Islet precursor cell (in vitro differentiated cells): ENCODE data around the gene MYMK.

Experiments used
- DNase-seq: peaks from one replicate; pipeline ENCODE4 v3.0.0-alpha.2; 2018

Gene MYMK

DNA sequence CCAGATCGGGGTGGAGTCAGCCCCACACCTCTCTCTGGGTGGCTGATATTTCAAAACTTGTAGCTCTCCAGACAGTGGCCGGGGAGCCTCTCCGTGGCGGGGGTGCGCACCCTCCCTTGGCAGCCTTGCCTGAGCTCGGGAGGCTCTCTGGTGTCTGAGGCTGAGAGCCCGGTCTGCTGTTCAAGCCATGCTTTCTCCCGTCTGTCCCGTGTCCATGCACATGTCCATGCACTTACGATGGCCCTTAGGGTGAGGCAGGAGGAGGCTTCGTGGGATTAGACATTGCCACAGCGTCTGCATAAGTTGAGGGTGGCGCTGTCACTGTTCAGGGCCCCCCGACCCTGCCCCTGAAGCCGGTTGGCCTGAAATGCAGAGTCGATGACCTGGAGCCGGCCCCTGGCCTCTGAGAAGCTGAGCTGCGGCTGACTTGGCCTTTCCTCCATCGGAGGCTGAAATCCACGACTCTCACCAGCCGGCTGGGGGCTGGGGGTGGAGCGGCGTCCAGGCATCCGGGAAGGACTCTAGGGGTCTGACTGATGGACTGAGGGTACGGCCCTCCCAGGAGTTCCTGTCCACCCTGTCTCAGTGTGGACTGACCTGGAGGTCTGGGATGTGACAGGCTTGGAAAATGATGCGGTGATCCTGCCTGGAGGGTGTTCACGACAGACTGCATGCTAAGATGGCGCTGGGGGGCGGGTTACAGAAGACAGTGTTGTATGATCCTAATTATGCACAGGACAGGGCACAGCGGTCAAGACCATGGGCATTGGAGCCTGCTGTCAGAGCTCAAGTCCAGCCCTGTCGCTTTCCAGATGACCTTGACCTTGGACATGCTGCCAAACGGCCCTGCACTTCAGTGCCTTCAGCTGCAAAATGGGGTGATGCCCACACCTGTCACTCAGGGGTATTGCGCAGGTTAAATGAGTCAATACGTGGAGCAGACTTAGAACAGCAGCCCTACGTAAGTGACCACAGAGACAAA, 27.6 kb downstream of the MYMK start:
- no peak for DNase-seq

DNA sequence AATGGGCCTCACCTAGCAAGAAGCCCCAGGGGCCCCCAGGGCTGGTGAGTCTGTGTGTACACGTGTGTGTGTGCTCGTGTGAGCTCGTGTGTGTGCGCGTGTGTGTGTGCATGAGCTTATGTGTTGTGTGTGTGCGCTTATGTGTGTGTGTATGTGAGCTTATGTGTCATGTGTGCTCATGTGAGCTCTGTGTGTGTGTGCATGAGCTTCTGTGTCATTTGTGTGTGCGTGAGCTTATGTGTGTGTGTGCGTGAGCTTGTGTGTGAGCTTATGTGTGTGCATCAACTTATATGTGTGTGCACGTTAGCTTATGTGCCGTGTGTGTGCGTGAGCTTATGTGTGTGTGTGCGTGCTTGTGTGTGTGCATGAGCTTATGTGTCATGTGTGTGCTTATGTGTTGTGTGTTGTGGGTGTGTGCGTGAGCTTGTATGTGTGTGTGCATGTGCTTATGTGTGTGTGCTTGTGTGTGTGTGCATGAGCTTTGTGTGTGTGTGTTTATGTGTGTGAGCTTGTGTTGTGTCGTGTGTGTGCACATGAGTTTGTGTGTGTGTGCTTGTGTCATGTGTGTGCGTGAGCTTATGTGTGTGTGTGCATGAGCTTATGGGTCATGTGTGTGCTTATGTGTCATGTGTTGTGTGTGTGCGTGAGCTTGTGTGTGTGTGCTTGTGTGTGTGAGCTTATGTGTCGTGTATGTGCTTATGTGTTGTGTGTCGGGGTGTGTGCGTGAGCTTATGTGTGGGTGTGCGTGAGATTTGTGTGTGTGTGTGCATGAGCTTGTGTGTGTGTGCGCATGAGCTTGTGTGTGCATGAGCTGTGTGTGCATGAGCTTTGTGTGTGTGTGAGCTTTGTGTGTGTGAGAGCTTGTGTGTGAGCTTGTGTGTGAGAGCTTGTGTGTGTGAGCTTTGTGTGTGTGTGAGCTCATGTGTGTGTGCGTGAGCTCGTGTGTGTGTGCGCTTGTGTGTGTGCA, 29.1 kb downstream of the MYMK start:
- no peak for DNase-seq

DNA sequence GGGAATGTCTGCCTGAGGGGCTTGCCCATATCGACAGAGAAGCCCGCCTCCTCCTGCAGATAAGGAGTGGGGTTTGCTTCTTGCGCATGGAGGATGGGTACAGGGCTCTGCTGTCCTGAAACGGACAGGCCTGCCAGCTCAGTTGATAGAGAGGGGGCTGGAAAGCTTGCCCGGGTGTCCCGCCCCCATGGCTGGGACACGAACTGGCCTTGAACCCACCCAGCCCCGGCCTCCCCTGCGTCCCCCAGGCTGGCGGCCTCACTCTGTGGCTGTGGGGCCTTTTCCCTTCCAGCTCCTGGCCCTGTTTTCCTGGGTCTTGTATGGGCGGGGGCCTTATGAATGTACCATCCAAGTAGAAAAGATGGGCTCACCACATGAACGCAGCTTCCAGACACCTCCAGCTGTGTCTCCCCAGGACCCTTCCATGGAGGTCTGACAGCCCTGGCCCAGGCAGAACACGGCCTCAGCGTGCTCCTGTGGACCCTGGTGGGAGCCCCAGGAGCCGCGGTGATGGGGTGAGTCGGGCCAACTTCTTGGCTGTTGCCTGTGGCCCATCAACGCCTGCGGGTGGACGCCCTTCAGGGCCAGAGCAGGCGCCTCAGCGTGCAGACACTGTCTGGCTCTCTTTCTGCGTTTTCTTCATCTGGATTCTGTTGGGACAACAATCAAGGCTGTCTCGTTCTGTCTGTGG, 30.0 kb downstream of the MYMK start:
- DNase-seq: no peak

DNA sequence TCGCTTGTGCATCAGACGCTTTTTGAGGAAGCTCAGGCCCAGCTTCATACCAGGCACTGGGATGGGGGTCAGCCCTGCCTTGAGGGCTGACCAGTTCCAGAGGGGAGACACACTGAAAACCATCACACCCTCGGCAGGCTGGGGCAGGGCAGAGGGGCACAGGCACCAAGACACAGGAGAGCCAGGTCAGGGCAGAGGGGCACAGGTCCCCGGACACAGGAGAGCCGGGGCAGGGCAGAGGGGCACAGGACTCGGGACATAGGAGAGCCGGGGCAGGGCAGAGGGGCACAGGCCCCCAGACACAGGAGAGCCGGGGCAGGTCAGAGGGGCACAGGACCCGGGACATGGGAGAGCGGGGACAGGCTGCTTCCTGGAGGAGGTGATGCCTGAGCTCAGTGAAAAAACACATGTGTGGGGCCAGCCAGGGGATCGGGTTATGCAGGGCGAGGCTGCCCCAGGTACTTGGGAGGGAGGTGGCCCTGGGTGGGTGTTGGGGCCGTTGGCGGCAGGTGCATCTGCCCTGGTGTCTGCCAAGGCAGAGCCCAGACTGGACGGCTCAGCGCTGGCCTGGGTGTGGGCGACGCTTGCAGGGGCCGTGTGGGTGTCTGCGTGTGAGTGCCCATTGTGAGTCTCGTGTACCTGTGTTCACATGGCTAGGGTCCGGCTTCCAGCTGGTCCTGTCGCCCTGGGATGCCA, 30.8 kb downstream of the MYMK start:
- DNase-seq: no peak

DNA sequence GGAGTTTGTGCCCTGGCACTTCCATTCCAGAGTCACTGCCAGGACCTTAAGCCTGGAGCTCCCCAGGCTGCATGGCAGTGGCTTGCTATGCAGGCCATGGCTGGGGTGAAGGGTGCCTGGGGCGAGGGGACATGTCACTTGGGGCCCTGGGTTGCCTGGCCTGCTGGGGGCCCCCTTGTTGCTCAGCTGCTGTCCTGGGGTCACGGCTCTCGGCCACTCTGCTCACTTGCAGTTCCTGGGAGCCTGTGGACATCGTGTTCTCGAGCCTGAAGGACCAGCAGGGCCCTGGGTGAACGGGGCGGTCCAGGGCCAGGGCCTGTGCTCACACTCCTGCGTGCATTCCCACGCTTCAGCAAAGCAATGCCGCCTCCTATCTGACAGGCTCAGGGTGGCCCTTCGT, 31.3 kb downstream of the MYMK start:
- no peak for DNase-seq

DNA sequence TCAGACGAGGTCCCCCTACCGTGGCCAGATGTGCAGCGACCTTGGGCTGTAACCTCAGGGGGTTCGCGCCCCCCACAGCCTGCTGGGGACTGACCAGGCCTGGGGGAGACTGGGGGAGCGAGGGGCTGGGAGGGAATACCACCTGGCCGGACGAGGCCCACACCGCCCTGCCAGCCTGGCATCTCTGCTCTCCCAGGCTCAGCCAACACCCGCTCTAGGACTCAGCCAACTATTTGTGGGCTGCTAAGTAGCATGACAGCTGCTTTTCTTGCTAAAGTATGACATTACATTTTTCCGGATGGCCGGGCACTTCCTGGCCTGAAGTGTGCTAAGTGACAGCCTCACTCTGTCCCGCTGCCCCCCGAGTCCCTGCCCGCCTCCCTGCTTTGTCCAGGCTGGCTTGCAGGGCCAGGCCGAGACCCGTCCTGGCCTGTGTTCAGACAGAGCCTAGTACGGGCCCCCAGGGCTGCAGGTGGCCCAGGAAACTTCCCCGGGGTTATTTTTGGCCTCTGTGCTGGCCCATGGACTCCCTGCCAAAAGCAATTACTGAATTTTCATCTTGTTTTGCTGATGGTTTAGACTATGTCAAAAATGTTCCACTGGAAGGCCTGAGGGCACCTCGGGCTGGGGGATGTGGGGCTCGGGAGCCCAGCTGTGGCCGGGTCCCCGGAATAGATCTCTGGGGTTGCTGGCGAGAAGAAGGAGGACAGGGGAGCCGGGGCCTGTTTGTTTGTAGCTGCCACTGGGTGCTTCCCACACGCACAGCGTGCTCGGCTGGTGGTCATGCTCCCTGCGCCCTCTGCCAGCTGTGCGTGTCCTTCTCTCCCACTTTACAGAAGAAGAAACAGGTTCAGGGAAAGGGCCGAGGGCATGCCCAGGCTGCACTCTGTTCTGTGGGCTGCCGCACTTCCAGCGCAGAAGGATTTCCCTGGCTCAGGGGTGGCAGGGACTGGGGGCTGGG, 32.4 kb downstream of the MYMK start:
- DNase-seq: no peak

DNA sequence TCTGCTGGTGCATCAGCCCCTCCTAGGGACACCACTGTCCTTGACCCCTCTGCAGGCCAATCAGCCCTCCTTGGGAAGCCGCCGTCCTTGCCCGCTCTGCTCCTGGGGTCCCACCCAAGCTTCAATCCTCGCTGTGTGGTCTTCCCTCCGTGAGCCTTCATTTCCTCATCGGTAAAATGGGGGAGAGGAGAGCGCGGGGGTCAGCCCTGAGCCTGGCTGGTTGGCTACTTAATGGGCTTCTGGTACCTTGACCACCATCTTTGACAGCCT, 33.2 kb downstream of the MYMK start:
- DNase-seq: no peak

DNA sequence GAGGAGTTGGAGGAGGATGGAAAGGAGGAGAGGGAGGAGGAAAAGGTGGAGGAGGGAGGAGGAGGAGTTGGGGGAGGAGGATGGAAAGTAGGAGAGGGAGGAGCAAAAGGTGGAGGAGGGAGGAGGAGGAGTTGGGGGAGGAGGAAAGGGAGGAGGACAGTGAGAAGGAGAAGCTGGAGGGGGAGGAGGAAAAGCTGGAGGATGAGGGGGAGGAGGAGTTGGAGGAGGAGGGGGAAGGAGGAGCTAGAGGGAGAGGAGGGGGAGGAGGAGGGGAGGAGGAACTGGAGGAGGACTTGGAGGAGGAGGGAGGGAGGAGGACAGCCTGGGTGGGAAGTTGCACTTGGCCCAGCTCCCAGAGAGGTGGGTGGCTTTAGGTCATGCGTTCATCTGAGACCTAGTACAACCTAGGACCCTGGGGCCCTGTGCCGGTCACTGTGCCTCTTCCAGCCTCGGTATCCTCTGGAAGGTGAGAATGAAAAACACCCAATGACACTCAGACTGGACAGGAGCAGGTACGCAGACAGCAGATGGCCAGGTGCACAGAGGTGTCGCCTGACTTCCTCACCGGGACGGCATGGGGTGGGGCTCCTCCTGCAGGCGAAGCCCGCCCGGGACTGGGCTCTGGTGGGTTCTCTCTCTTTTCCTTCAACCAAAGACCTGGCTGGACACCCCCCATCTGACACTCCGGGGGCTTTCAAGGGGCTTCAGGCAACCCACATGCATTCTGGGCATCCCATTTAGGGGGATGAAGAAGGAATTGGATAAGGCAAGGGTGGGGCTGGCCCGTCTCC, 33.7 kb downstream of the MYMK start:
- DNase-seq: no peak

DNA sequence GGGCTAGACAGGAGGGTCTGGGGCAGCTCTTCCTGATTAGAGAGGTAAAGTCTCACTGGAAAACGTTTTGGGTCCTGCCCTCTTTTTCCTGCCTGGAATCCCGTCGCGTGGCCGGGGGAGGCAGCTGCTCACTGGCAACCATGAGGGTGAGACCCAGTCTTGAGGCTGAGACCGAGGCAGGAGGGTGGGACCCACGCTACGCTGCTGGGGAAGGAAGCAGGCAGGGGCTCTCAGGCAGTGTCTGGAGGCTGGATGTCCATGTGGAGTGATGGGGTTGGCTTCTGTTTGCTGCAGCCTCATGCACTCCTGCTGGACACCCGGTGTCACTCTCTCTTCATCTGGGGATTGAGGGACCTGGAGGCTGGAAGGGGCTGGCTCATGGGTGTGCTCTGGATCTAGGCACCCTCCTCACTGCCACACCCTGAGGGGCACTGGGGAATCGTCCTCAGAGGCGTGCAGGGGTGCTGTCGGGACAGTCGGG, 34.5 kb downstream of the MYMK start:
- no peak for DNase-seq

DNA sequence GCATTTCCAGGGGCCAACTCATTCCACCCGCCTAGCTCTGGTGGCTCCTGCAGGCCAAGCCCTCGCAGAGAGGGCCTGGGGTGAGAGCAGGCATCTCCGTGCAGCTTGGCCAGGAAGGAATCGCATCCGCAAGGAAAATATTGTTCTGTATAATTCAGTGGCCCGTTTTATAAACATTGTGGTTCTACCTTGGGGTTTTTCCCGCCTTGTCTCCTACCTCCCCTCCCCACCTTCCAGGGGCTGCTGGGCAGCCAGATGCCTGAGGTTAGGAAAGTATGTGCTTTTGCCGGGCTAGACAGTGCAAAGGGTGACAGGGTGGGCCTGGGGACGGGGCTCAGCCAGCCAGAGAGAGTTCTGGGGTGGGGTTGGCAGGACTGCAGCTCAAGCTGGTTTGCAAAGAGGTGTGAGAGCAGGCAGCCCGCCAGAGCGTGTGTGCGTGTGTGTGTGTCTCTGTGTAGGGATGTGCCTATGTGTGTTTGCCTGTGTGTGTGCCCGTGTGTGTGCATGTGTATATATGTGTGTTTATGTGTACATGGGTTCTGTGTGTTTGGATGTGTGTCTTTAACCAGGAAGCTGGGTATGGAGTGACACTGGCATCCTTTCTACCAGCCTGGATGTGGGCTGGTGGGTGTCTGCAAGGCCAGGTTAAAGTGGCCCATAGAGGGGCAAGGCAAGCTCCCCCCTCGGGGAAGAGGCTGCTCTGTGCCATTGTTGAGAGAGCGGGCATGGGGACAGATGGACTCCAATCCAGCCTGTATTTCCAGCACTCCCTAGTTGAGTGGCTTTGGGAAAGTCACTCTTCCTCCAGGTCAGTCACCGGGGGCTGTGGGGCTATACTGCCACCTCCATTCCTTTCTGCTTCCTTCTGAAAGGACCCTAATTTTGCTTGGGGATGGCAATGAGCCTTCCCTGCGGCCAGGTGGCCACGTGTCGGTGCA, 35.2 kb downstream of the MYMK start:
- no peak for DNase-seq

DNA sequence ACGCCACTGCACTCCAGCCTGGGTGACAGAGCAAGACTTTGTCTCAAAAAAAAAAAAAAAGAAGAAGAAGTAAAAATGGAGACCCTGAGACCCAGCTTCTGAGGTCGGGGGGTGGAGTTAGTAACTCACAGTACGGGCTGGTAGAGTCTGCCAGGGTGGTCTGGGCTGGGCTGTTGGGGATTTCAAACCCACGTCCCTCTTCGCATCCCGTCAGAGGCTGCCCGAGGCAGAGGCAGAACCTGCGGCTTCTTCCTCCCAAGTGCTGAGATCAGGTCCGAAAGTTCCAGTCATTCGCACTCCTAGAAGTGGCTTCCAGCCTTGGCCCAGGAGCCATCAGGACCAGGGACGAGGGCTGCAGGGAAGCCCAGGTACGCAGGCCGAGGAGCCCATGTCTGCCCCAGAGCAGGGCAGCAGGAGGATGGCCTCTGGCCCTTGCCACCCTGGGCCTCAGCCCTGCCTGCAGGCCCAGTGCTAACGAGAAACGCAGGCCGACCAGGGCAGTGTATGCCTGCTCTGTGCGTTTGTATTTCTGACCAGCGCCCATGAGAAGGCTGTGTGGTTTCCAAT, 36.0 kb downstream of the MYMK start:
- no peak for DNase-seq

DNA sequence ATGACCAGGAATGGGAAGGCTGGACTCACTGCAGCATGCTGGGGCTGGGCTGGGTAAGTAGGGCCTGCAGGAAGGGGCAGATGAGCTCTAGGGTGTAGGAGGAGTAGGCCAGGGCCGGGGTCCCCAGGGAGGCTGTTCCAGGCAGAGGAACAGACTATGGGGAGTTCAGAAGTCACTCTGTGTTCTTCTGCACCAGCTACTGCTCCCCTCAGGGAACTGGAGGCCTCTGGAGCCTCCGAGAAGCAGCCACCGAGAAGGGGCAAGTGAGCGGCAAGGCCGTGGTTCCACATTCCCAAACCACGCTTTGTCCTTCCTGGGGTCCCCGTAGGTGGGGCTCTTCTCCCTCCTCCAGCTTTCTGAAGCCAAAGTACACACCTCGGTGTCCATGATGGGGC, 37.4 kb downstream of the MYMK start:
- DNase-seq: no peak

DNA sequence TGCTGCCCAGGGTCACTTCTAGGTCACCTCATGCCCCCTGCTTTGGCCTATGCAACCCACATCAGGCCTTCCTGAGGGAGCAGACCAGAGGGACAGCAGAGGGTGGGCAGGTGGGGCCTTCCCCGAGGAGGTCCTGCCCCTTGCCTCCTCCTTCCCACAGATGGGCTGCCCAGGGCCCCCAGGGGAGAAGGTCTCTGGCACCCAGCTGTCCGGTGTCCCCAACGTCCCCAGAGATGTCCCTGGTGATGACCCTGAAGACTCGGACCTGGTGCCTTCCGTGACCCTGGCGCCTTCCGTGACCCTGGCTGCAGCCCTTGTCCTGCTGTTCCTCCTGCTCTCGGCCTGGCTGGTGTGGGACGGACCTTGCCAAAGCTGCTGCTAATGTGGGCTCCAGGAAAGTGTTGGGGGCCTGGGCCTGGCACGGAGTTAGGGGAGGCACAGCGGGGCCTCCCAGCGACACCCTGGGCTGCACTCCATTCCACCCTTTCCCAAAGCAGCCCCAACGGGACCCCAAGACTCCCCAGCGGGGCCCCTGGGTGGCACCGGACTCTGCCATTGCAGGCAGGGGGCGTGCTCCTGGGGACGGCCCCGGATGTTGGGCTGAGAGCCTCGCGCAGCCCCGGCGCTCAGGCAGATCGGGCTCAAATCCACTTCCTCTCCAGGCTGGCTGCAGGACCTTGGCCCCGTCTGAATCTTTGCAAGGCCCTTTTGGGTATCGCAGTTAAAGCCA, 39.1 kb downstream of the MYMK start:
- no peak for DNase-seq

DNA sequence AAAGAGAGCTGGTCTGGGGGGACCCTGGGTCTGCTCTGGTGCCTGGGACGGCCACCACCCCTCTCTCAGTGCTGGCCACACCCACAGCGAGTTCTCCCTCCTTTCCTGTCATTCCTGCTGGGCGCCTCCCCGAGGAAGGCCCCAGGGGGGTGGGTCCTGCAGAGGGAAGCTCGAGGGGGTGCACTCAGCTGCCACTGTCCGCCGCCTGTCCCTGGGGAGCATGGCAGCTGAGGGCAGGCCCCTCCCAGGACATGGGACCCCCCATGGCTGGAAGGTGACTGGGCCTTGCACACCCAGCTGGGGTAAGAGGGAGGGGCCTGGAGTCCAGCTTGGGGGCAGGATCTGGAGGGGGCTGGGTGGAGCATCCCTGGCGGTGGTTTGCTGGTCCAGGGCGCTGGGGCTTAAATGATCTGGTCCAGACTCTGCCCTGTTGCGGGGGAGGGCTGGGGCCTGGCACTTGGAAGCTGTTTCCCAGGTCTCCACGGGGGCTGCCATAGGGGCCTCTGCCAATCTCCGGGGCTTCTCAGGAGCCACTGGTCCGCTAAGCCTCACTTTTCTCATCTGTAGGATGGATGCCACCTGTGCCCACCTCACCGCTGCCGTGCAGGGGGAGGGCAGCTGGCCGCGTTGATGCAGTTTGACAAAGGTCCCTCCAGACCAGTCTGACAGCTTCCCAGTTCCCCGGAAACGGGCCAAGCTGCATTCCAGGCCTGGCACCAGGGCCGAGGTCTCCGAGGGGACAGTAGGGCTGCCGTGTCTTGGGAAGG, 39.9 kb downstream of the MYMK start:
- no peak for DNase-seq

DNA sequence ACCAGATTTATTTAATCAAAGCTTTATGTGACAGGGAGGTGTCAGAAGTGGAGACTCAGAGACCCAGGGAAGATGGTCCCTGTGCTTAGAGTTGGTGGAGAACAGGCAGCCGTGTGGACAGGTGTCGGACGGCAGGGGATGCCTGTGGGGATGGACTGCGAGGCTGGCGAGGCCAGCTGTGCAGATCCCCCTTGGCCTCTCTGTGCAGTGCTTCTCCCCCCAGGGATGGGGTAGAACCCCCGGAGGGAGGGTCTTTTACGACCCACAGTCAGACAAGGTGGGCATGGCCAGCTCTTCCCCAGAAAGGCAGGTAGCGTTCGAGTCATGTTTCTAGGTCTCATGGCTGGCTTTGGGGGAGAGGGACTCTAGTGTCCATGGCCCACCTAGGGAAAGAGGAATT, 41.1 kb downstream of the MYMK start:
- no peak for DNase-seq

DNA sequence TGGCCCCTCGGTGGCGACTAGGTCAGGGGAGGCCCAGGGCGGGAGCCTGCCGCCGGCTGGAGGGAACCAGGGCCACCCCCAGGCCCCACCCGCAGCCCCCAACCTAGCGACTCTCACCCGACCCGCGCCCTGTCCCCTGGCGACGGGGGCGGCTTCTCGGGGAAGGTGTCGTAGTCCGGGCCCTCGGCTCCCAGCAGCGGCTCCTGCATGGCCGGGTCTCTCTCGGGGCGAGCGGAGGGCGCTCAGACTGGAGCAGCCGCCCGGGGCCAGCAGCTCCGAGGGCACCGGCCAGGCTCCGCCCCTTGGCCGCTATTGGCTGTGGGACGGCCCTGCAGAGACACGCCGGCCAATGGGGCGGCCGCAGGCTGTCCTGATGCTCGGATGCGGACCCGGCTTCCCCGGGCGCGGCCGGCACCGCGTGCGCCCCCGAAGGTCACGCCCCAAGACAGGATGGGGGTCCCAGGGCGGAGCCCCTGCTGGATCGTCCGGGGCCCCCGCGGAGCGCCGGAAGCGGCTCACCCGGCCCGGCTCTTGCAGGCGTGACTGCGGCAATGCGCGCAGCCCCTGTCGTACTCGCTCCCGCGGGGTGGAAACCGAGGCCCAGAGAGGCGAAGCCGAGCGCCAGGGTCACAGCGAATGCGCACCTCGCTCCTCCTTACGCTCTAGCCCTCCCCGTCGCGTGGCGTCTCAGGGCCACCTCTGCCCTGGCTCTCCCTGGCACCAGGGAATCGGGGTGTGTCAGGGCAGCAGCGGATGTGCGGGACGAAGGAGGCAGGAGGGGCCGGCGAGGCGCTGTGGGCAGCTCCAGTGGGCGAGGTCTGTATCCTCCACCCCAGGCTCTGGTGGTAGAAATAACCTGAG, 45.7 kb downstream of the MYMK start, which contains the start of gene SLC2A6:
Gene SLC2A6 (minus strand): TSS at position 249 of the 861 bp plus-strand sequence. CDS start 40 bp downstream, at position 209.
- peak; percentile 95 for DNase-seq
